Hematopoietic multipotent progenitor cell treated with erythropoietin and hydrocortisone succinate and interleukin-3 and kit ligand, for 4 days (in vitro differentiated cells): Measurements from ENCODE around the gene TEAD4.

Experiments used
- DNase-seq: peaks from one replicate; pipeline ENCODE4 v3.0.0-alpha.2; 2015

Gene TEAD4

GRCh38 chr12:3085341-3086139, 126.3 kb downstream of the TEAD4 start:
- no peak for DNase-seq

GRCh38 chr12:3086211-3086610, 127.0 kb downstream of the TEAD4 start:
- DNase-seq = no peak

DNA sequence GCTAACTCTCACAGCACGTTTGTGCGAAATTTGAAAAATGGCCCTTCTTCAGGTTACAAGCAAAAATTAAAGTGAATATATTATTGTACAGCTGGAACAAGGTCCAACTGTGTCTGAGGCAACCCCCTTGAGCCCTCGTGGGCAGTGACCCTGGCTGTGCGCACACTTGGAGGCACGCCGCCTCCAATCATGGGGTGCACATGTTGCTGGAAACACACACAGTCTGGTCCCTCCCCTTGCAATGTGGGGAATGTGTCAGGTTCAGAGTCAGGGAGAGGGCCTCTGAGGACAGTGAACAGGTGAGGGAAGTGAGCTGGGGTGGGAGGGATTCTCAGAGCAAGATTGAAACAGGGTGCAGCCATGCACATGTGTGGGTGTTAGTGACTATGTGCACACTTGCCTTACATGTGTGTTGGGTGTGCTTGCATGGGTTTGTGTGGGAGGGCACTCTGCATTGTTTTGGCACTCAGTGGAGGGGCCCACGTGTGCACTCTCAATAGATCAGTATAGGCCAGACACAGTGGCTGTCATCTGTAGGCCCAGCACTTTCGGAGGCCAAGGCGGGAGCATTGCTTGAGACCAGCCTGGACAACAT, 127.6 kb downstream of the TEAD4 start:
- no peak for DNase-seq

GRCh38 chr12:3087758-3088650, 128.8 kb downstream of the TEAD4 start:
- no peak for DNase-seq

DNA sequence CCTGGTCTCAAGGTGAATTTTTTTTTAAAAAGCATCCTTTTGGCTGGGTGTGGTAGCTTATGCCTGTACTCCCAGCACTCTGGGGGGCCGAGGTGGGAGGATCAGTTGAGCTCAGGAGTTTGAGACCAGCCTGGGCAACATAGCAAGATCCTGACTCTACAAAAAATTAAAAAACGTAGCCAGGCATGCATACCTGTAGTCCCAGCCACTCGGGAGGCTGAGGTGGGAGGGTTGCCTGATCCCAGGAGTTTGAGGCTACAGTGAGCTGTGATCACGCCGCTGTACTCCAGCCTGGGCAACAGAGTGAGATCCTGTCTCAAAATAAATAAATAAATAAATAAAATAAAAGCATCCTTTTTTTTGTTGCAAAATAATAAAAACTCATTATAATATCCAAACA, 130.4 kb downstream of the TEAD4 start:
- no peak for DNase-seq
